GM21423 (cell line): ENCODE results near the gene ANGPTL7.

ENCODE experiments used
- ATAC-seq: cut with Tn5 transposase; IDR thresholded peaks from one replicate; pipeline ENCODE4 v1.9.1; 2021; ENCODE audit warnings: mild to moderate bottlenecking, moderate library complexity; ENCODE audit not compliant: unreplicated experiment

Gene ANGPTL7

DNA sequence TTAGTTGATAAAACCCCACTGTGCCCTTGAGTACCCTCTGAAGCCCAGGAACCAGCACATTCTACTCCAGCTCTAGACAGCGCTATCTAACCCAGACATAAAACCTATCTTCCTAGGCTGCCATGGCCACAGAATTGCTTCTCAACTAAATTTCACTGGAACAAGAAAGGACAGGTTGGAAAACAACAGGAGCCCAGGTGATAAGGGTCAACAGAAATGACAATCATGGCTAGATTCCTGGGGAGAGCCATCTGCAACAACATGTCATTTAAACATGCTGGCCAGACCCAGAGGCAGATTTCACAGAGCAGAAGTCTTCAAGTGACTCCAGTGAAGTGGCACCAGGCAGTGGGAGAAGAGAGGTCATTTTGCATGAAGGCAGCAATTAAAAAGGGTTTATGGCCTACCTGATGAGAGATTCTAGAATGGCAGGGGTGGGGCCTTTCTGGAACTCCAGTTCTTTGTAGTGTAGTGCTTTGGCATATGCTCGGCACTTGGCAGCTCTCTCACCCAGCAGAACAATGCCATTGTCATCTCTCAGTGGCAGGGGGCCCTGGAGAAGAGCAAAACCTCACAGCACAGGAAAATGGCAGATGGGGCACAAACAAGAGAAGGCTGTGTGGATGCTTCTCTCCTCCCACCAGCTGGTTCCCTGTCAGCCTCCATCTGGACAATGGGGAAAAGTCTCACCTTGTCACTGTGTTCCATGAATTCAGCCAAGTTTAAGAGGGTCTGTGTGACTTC lies 9.9 kb downstream of the ANGPTL7 start:
- ATAC-seq: no peak

DNA sequence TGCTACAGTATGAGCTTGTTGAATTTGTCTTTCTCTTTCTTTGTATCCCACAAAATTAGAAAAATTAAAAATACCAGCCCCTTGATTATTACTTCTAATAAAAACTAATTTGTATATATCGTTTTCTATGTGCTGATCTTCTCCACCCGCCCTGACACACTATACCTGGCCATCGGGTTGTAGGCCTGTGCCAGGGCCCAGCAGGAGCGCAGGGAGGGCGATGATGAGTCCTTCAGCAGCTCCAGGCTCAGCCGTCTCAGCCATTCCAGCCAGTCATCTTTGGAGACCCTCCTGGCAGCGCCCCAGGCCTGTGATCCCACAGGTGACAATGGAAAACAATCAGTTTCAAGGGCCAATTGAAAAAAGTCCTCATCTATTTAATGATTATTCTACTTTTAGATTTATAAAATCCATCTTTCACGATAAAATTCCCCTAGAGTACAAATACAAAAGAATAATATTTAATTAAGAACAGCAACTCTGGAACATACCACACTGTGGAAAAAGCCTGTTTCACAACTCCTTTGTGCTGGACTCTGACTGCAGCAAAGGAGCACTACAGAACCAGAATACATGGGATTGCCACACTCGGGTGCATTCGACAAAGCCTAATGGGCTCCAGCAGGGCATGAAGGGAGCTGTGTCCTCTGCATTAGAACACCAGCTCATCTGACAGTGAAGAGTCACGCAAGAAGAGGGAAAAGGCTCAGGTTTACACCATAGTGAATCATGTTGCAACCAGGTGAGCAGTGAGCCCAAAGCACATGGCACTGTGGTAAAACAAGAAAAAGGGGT lies 15.4 kb downstream of the ANGPTL7 start:
- no peak for ATAC-seq

DNA sequence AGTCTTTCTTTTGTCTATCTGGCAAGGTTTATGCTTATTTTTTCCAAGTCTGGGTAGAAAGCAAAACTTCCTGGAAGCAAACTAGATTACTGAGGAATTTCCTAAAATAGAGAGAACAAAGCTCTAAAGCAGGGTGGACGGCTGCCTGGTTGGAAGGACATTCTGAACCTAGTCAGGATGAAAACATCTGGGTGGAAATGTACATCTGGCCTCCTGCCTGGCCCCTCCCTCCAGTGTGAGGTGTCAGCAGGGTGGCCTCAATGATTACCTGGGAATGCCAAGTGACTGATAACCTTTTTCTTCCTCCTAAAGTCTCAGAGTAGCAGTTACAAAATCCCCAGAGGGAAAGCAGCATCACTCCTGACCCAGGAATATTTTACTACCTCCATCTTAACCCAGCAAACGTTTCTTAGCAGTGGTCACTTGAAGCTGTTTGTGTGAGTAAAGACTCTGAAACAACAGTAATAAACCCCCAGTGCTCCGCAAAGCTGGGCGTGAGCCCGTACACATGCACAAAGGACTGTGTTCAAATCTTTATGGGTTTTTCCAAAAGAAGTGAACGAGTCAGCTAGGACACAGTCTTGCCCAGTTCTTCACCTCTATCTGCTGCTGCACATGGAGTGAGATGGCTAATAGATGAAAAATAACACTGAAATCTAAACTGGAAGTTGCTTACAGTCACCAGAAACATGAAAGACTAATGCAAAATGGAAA lies 18.9 kb downstream of the ANGPTL7 start:
- ATAC-seq: no peak

DNA sequence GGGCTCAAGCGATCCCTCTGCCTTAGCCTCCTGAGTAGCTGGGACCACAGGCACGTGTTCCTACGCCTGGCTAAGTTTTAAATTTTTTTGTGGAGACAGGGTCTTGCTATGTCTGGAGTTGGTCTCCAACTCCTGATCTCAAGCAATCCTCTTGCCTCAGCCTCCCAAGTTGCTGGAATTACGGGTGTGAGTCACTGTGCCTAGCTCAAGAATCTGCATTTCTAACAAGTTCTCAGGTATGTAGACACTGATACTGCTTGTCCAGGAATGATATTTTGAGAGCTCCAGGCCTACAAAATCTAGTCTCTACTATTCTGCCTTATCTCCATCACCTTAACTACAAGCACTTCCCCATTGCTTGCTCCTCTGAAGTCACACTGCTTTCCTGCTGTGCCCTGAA lies 22.3 kb downstream of the ANGPTL7 start:
- ATAC-seq: no peak

DNA sequence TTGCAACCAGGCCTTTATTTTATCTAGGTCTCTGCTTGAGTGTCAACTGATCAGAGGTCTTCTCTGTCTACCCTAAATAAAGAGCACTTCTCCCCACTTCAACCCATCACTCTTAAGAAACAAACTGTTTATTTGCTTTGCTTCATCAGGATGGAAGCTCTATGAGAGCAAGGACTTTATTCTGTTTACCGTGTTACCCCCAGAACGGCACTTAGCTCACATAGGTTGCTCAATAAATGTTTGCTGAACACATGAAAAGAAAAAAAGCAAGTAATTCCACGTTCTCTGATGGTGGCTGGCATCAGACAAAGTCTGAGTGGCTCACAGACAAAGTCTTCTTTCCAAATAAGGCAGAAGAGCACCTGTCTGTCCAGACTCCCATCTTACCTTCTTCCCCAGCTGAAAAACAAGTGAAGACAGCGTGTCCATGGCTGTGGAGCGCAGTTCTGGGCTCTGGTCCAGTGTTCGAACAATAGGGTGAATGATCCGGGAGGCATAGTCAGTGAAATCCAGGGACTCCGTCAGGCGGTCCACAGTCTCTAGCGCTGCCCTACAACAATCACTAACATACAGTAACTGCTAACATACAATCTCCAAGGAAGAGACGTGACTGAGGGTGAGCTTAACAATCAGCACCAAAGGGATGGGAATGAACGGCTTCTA lies 22.9 kb downstream of the ANGPTL7 start:
- no peak for ATAC-seq

DNA sequence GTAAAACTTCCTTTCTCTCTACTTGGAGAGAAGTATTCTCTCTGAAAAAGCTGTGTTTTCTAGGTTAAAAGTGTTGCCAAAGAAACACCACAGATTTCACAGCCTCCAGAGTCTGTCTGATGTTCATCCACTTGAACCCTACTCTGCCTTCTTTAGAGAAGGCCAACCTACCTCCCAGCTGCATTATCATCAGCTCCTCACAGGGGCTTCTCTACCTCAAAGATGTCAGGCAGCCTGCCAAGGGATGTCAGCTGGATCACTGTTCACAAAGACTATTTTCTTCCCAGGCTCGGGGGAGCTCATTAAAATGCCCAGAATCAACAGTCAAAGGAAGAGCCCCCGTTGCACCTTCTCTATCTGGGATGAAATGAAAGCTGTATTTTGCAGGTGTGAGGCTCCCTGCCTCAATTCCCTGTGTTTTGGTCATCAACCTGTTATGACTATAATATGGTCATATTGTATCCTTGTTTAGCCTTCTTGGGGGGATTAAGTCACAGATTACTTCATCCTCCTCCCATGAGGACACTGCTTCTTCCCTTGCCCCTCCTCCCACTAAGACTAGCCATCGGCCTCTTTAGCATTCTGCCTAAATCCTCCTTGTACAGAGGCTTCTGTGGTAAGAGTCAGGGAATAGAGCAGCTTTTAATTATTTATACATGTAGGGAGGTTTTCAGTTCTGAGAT lies 25.7 kb downstream of the ANGPTL7 start:
- no peak for ATAC-seq

DNA sequence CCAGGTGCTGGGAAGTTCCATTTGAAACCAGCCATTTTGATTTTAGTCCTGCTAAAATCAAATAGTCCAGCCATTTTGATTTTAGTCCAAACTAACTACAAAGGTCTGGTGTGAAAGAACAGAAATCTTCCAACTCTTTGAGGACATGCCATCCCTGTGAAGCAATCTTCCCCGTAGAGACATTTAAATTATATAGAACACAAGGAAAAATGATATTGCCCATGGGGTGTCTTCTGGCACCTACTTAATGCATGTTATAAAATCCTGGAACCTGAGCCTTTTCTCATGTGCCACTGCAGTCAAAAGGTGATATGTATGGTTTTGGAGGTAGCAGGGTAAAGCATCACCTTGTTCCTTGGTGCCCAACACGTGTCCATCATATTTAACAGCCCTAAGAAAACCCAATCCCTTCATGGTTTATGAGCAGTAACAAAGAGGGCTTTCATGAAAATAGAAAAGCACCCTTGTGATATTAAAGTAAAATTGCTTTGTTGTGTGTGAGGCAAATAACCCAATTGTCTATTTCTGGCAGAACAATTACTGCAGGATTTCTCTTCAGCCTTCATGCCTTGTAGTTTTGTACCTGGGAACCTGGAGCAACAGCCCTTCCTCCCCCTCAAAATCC lies 26.3 kb downstream of the ANGPTL7 start:
- no peak for ATAC-seq

DNA sequence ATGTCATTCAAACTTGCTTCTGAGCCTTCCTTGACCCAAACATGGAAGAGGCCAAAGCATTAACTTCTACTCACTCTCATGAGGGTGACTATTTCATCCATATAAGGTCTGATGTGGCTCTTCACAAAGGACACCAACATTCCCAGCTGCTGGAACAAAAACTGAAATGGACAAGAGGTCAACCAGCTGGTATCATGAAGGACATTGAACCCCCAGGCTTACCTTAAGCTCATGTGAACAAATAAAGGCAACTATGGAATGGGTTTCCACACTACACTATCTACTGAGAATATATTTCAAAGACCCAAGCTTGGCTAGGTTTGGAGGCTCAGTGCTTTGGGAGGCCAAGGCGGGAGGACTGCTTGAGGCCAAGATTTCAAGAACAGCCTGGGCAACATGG lies 26.9 kb downstream of the ANGPTL7 start:
- no peak for ATAC-seq

DNA sequence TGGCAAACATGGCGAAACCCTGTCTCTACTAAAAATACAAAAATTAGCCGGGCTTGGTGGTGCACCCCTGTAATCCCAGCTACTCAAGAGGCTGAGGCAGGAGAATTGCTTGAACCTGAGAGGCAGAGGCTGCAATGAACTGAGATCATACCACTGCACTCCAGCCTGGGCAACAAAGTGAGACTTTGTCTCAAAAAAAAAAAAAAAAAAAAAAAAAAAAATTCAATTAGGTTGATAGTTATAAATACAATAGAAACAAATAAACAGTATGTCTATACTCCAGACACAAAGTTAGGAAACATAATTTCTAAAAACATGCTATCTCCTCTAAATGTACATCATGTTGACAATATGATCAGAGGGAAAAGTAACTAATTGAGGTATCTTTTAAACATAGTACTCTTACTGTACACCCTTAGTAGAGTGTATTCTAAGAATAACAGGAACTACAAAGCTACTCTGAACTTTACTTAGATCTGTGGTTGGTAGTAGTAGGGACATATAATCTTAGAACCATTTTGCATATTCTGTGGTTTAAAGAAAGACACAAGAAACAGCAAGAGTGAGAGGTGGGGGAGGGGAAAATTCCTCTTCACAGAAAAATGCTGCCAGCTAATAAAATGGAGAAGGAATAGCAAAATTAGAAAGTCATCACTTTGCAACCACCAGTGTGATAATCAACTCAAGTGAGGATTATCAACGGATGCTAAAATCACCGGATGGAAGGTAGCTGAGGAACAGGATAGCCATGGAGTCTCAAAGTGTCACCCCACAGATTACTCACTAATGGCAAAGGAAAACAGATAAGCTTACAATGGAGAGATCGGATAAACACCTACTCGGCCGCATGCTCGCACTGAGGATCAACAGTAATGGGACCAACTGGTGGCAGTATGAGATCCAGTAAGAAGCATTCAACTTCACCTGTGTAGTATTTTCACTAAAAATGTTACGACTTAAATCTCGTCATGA lies 38.2 kb downstream of the ANGPTL7 start:
- no peak for ATAC-seq

DNA sequence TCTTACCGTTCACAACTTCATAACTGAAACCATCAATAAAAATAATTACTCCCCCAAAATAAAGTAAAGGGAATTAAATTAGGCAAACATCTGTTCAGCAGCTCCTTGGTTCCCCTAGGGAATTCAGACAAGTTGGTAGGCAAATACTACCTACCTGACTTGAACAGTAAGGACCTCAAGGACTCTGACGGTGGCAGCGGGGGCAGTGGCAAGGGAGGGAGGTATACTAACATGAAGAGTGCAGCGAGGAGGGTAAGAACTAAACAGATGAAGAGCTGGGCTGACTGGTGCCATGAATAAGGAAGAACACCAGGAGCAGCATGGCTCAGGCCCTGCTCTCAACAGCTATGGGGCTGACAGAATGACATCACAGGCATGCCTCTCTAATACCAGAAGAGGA lies 40.0 kb downstream of the ANGPTL7 start:
- ATAC-seq: no peak

DNA sequence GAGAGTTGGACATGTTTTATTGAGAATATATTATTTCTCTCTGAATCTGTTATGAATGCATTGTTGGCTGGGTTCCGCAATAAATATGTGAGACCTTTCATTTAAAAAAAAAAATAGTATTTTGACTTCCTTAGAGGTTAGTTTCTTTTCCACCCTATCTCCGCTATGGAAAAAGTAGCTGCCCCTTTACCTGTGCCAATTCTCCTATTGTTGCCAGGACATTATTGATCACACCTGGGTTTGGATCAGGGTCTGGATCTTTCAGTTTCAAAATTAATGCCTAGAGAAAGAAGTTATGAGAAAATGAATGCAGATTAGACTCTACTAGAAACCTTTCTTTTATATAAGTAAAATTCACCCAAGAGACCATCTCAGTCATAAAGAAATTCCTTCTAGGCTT lies 44.1 kb downstream of the ANGPTL7 start:
- ATAC-seq: no peak

DNA sequence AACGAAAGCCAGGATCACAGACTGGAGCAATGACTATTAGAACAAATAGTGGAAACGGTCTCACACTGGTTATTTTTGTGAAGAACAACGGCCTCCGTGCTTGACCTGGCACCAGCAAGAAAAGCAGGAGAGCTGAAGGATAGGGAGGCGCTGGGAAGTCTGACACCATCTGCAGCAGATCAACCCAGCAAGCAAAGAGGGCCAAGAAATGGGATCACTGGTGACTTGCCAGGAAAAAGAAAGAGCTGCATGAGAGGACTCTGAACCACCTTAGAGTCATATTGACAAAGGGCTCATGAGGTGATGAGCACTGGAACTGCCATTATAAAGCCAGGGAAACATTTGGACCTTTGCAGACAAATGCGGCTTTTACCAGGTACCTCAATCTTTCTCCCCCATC lies 48.2 kb downstream of the ANGPTL7 start:
- no peak for ATAC-seq

DNA sequence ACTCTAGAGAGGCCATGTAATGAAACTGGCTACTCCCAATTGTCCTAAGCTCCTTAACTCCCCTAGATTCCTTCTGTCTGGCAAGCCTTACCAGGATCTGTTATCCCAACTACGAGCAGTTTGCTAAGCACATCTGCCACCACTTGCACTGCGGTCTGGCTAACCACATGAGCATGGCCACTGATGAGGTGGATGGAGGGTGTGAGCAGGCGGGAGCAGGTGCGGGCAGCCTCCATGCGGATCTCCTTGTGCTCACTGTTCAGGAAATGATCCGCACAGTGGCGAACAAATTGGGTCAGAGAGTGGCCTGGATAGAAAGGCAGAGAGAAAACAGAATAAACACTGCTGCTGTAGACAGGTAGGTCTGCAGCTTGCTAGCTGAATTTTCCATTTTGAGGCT lies 49.2 kb downstream of the ANGPTL7 start:
- ATAC-seq: no peak

DNA sequence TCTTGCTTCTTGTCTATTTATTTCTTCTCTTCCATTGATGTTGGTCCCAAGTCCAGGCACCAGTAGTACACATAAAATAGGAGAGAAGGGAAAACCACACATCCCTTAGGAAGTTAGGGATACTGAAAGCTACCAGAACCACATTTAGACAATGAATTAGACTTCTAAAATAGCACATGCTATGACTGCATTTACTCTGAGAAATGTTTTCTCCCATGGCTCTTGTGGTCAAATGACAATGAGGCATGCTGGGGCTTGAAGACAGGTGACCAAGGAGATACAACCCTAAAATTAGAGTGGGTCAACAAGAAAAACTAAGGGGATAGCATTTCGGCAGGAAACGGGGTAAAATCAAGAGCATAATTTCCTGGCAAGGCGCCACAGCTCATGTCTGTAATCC lies 56.1 kb downstream of the ANGPTL7 start:
- no peak for ATAC-seq
